GM12878 (cell line): ENCODE measurements around the gene TRIP6. TPM values are rescaled to one million over a fixed set of nuclear protein-coding genes. Genes with fewer than 3 reads are reported as not detected.

Experiments
- ATAC-seq: fragments of 200-7000 bp; cut with Tn5 transposase; 3 replicates; pipeline ENCODE4 v1.9.1; 2020; ENCODE audit warnings: mild to moderate bottlenecking, moderate library complexity
- BruUV-seq: library from RNA; stranded (reverse); fragments of 400-500 nt; replicated peaks from 2 replicates; lab custom pipeline; 2021; lab: Mats Ljungman, UMichigan
- CTCF ChIA-PET: fragments of 300-600 bp; sonication (Branson Sonifier 250); formaldehyde crosslinking; extraction: SDS; loops from one replicate; lab custom pipeline; 2021; ENCODE audit warnings: inconsistent platforms; lab: Yijun Ruan, JAX
- POLR2A ChIA-PET: fragments of 350-600 bp; formaldehyde crosslinking; extraction: SDS; loops from one replicate; lab custom pipeline; 2021; ENCODE audit warnings: inconsistent platforms; lab: Charles Lee
- RAD21 ChIA-PET: fragments of 300-600 bp; sonication (Branson Sonifier 250); formaldehyde crosslinking; loops from one replicate; lab custom pipeline; 2023; ENCODE audit warnings: antibody characterized with exemption; ENCODE audit not compliant: unreplicated experiment; lab: Charles Lee
- SMC1A ChIA-PET: fragments of 300-600 bp; sonication (Branson Sonifier 250); formaldehyde crosslinking; loops from one replicate; lab custom pipeline; 2023; ENCODE audit not compliant: unreplicated experiment, uncharacterized antibody; lab: Charles Lee
- DNase-seq: peaks from one replicate; pipeline ENCODE4 v3.0.0-alpha.2; 2011; ENCODE audit warnings: low read depth, low spot score
- FAIRE-seq: peaks from 3 replicates; lab custom pipeline; 2011; peaks lifted over from hg19 to GRCh38; lab: Jason Lieb, UNC
- H2AFZ ChIP-seq: 2 replicates; pipeline ENCODE4 v1.6.0; 2011; ENCODE audit warnings: low read depth, low read length, control low read depth; ENCODE audit not compliant: control insufficient read depth
- H3K27ac ChIP-seq: 2 replicates; pipeline ENCODE4 v1.5.1; 2011; ENCODE audit warnings: control low read depth; ENCODE audit not compliant: control insufficient read depth, insufficient read depth
- H3K27me3 ChIP-seq, 2 experiments: replicated peaks in 1 of 2; 2 replicates each; pipeline versions ENCODE4 v1.6.0 to v1.6.1; 2011; ENCODE audit warnings: low read length in 1 of 2; ENCODE audit not compliant: control insufficient read depth in 2 of 2, insufficient read depth in 2 of 2
- H3K36me3 ChIP-seq, 2 experiments: 2 replicates each; pipeline ENCODE4 v1.5.1; 2011; ENCODE audit warnings: low read length in 1 of 2; ENCODE audit not compliant: control insufficient read depth in 2 of 2, insufficient read depth in 2 of 2
- H3K4me1 ChIP-seq: 2 replicates; pipeline ENCODE4 v1.6.1; 2011; ENCODE audit warnings: mild to moderate bottlenecking, low read length, moderate library complexity, mixed read lengths; ENCODE audit not compliant: control insufficient read depth, insufficient read depth
- H3K4me2 ChIP-seq: 2 replicates; pipeline ENCODE4 v1.6.0; 2011; ENCODE audit warnings: control low read depth; ENCODE audit not compliant: control insufficient read depth, insufficient read depth
- H3K4me3 ChIP-seq: fragments of 200-600 bp; sonication (generic); 2 replicates; pipeline ENCODE4 v1.5.1; 2016
- H3K79me2 ChIP-seq: 2 replicates; pipeline ENCODE4 v1.6.0; 2011; ENCODE audit warnings: low read length; ENCODE audit not compliant: control insufficient read depth, insufficient read depth
- H3K9ac ChIP-seq: 2 replicates; pipeline ENCODE4 v1.8.0; 2011; ENCODE audit warnings: low read length, control low read depth, mixed read lengths; ENCODE audit not compliant: control insufficient read depth, insufficient read depth
- H3K9me3 ChIP-seq: replicated peaks from 3 replicates; pipeline ENCODE4 v1.5.1; 2011; ENCODE audit warnings: mild to moderate bottlenecking, low read length; ENCODE audit not compliant: control insufficient read depth, insufficient read depth
- H4K20me1 ChIP-seq: 2 replicates; pipeline ENCODE4 v1.6.0; 2011; ENCODE audit not compliant: control insufficient read depth, insufficient read depth
- ATF7 ChIP-seq: fragments of 450-650 bp; IDR thresholded peaks from 2 replicates; pipeline ENCODE4 v1.6.1; 2016; ENCODE audit warnings: low read depth, mild to moderate bottlenecking
- BCL11A ChIP-seq: IDR thresholded peaks from 2 replicates; pipeline ENCODE4 v1.6.1; 2011; ENCODE audit warnings: low read depth, low read length
- CBX5 ChIP-seq: sonication (generic); IDR thresholded peaks from 2 replicates; pipeline ENCODE4 v1.6.1; 2016; ENCODE audit warnings: low read depth, moderate library complexity, mild to moderate bottlenecking, inconsistent platforms
- CREB1 ChIP-seq: IDR thresholded peaks from 2 replicates; pipeline ENCODE4 v1.6.1; 2012; ENCODE audit warnings: low read depth, mild to moderate bottlenecking, inconsistent platforms
- DPF2 ChIP-seq: fragments of 450-650 bp; IDR thresholded peaks from 2 replicates; pipeline ENCODE4 v1.6.1; 2017; ENCODE audit warnings: mild to moderate bottlenecking
- GABPA ChIP-seq: IDR thresholded peaks from 2 replicates; pipeline ENCODE4 v1.6.1; 2014; ENCODE audit warnings: antibody characterized with exemption, low read depth, mild to moderate bottlenecking, inconsistent platforms
- GATAD2B ChIP-seq: fragments of 450-650 bp; conservative IDR thresholded peaks from 2 replicates; pipeline ENCODE4 v1.6.1; 2017; ENCODE audit warnings: low read depth, mild to moderate bottlenecking, moderate library complexity
- HCFC1 ChIP-seq: fragments of 150-350 bp; IDR thresholded peaks from 2 replicates; pipeline ENCODE4 v1.6.1; 2014; ENCODE audit warnings: low read length
- MEF2A ChIP-seq: IDR thresholded peaks from 2 replicates; pipeline ENCODE4 v1.6.1; 2011; ENCODE audit warnings: low read depth, mild to moderate bottlenecking, low read length, moderate library complexity; ENCODE audit not compliant: insufficient read depth
- MXI1 ChIP-seq: fragments of 150-350 bp; IDR thresholded peaks from 2 replicates; pipeline ENCODE4 v1.6.1; 2011; ENCODE audit warnings: low read depth, mild to moderate bottlenecking, inconsistent platforms, low read length, improper control_type of control experiment
- PML ChIP-seq: IDR thresholded peaks from 2 replicates; pipeline ENCODE4 v1.6.1; 2012; ENCODE audit warnings: low read length, inconsistent platforms
- SIX5 ChIP-seq: IDR thresholded peaks from 2 replicates; pipeline ENCODE4 v1.6.1; 2011; ENCODE audit warnings: mild to moderate bottlenecking, low read depth, low read length, moderate library complexity; ENCODE audit not compliant: severe bottlenecking
- SMARCA5 ChIP-seq: fragments of 450-650 bp; IDR thresholded peaks from 2 replicates; pipeline ENCODE4 v1.6.1; 2017; ENCODE audit warnings: mild to moderate bottlenecking
- SUZ12 ChIP-seq: fragments of 200-600 bp; sonication (generic); IDR thresholded peaks from one replicate; pipeline ENCODE4 v1.6.1; 2018; ENCODE audit warnings: antibody characterized with exemption, mild to moderate bottlenecking; ENCODE audit not compliant: unreplicated experiment
- WGBS: methylation state at CpG from one replicate; pipeline ENCODE4 v1.1.6; 2016; ENCODE audit warnings: low lambda C conversion rate; ENCODE audit not compliant: insufficient replicate concordance, insufficient coverage; ENCODE audit errors: missing lambda C conversion rate; 5-methylcytosine and 5-hydroxymethylcytosine counted together
- in situ Hi-C: fragments of 300-500 bp; cut with MboI; formaldehyde crosslinking; loops from 9 replicates; pipeline ENCODE4 v1.14.3; 2018; ENCODE audit warnings: mixed read lengths
- intact Hi-C: fragments of 100-400 bp; cut with micrococcal nuclease; formaldehyde crosslinking; loops from one replicate; pipeline ENCODE4 v1.14.2; 2022; ENCODE audit not compliant: unreplicated experiment
- polyA plus RNA-seq, 11 experiments: library from polyadenylated mRNA; depleted of rRNA in 4 of 11; unstranded in 6 of 11; stranded (reverse) in 5 of 11; fragments of >200 nt; fragmentation: Nextera tagmentation in 4 of 11; fragmentation: Illumina TruSeq in 1 of 11; extraction: Ambion mirVana in 4 of 11; extraction: Trizol in 1 of 11; gene quantifications; 1 replicate in 1 of 11; 2 replicates in 10 of 11; pipeline versions ENCODE4 v1.2.1 to v1.2.3, GENCODE V29; 2011 to 2016; ENCODE audit warnings: inconsistent platforms in 2 of 11, missing spikeins in 2 of 11, low read depth in 1 of 11
- total RNA-seq, 4 experiments: library from RNA; depleted of rRNA in 3 of 4; stranded (reverse); fragments of >200 nt in 3 of 4; fragmentation: Illumina TruSeq in 1 of 4; extraction: Trizol in 1 of 4; gene quantifications; 2 replicates each; pipeline versions ENCODE4 v1.2.1 to v1.2.3, GENCODE V29; 2013 to 2021
- TF ChIP-seq, protein P1 (sequence below): fragments of 450-650 bp; IDR thresholded peaks from 2 replicates; pipeline ENCODE4 v1.6.1; 2017; ENCODE audit warnings: mild to moderate bottlenecking

The TRIP6 gene
- total and polyA plus RNA-seq, 10 of the 15 experiments (the other 5 are each of a cell fraction or from before 2014, with no cell fraction given), result 2.5 to 47.4 (median 25.5) TPM

DNA sequence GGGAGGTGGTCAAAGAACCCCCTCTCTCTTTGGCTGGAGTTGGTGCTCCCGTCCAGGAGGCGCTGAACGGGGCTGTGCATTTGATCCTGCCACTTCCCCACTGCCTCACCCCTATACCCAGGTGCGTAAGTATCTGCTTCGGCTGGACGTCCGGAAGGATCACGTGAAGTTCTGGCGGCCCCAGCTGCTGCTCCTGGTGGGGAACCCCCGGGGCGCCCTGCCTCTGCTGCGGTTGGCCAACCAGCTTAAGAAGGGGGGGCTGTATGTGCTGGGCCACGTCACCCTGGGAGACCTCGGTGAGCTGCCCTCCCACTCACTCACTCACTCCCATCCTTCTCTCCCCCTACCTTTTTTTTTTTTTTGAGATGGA, 5.6 kb upstream of the TRIP6 start:
- H3K9ac ChIP-seq, result no peak overlapping the region
- H3K4me2 ChIP-seq, result no peak overlapping the region
- no peaks in the 10 kb centered on the region for H4K20me1 ChIP-seq
- H3K4me1 ChIP-seq, result peaks cover 1% of the 10 kb centered on the region
- POLR2A ChIA-PET, result interaction anchor here (0.5 to 1.3 kb wide), 4 partner anchors 13 to 342 kb away, joined by 3 to 7 read pairs (median 4); partner anchors contain the start of gene SRRT
- H3K79me2 ChIP-seq, result peaks cover 1% of the 10 kb centered on the region; the same call in 1 of the 2 replicates
- no peak for DNase-seq
- peaks cover 4 to 8% of the 10 kb centered on the region in 2 experiments; a peak in 3 of 4 replicates for H3K36me3 ChIP-seq
- no peak overlapping the region for H3K27ac ChIP-seq
- H3K9me3 ChIP-seq, result no peaks in the 10 kb centered on the region
- no peak for TF ChIP-seq CREB1
- no peak for TF ChIP-seq GATAD2B
- no peak for TF ChIP-seq ATF7
- no peak for TF ChIP-seq HCFC1
- no peak for TF ChIP-seq MEF2A
- TF ChIP-seq PML, result no peak
- TF ChIP-seq GABPA, result no peak
- TF ChIP-seq CBX5, result no peak
- no peak for TF ChIP-seq SMARCA5
- TF ChIP-seq BCL11A, result no peak
- TF ChIP-seq SIX5, result no peak
- TF ChIP-seq, protein P1, sequence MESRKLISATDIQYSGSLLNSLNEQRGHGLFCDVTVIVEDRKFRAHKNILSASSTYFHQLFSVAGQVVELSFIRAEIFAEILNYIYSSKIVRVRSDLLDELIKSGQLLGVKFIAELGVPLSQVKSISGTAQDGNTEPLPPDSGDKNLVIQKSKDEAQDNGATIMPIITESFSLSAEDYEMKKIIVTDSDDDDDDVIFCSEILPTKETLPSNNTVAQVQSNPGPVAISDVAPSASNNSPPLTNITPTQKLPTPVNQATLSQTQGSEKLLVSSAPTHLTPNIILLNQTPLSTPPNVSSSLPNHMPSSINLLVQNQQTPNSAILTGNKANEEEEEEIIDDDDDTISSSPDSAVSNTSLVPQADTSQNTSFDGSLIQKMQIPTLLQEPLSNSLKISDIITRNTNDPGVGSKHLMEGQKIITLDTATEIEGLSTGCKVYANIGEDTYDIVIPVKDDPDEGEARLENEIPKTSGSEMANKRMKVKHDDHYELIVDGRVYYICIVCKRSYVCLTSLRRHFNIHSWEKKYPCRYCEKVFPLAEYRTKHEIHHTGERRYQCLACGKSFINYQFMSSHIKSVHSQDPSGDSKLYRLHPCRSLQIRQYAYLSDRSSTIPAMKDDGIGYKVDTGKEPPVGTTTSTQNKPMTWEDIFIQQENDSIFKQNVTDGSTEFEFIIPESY, result no peak
- TF ChIP-seq SUZ12, result no peak
- TF ChIP-seq DPF2, result no peak
- TF ChIP-seq MXI1, result no peak
- intact Hi-C loops, result no loop called here
- 88% methylated on average over 10 of the region's 14 CpGs for WGBS
- ATAC-seq, result no peak
- RAD21 ChIA-PET, result interaction anchor here (0.9 kb wide), 1 partner anchor 9 kb away, joined by 3 read pairs; the partner anchor contains the start of gene SLC12A9
- FAIRE-seq, result no peak
- BruUV-seq, result no TSS peak
- in situ Hi-C loops, result no loop called here
- SMC1A ChIA-PET, result no interaction called here
- H2AFZ ChIP-seq, result no peak overlapping the region
- CTCF ChIA-PET, result interaction anchor here (0.7 kb wide), 1 partner anchor 9 kb away, joined by 4 read pairs; the partner anchor contains the start of gene SLC12A9
- no peak overlapping the region for H3K4me3 ChIP-seq
- no peaks in the 10 kb centered on the region for H3K27me3 ChIP-seq
